Mucosa of rectum (tissue), 2 donors: Measurements from ENCODE around the gene CYP19A1.

Experiments
- H3K27ac ChIP-seq, 2 donors: one replicate each; pipeline ENCODE4 v1.7.0; 2013; ENCODE audit warnings: inconsistent platforms in 2 of 2, low read depth in 2 of 2, low read length in 2 of 2
- H3K27me3 ChIP-seq, 2 donors: one replicate each; pipeline ENCODE4 v1.7.0; 2013; ENCODE audit warnings: low read length in 2 of 2; ENCODE audit not compliant: control insufficient read depth in 2 of 2, insufficient read depth in 2 of 2
- H3K36me3 ChIP-seq, 2 donors: one replicate each; pipeline ENCODE4 v1.7.0; 2013; ENCODE audit warnings: low read length in 2 of 2; ENCODE audit not compliant: control insufficient read depth in 2 of 2, insufficient read depth in 2 of 2
- H3K4me1 ChIP-seq, 2 donors: one replicate each; pipeline ENCODE4 v1.7.0; 2013; ENCODE audit warnings: low read length in 2 of 2, mild to moderate bottlenecking in 1 of 2; ENCODE audit not compliant: control insufficient read depth in 2 of 2, insufficient read depth in 2 of 2
- H3K4me3 ChIP-seq, 2 donors: one replicate each; pipeline ENCODE4 v1.7.0; 2013; ENCODE audit warnings: low read length in 2 of 2
- H3K9ac ChIP-seq, 2 donors: one replicate each; pipeline ENCODE4 v1.7.0; 2013; ENCODE audit warnings: low read length in 2 of 2, low read depth in 1 of 2, mild to moderate bottlenecking in 1 of 2
- H3K9me3 ChIP-seq, 2 donors: one replicate each; pipeline ENCODE4 v1.7.0; 2013; ENCODE audit warnings: low read length in 2 of 2; ENCODE audit not compliant: control insufficient read depth in 2 of 2
- donor health status: healthy.
- donor health status: Normal muscosa, but diverticular disease.

Gene CYP19A1

DNA sequence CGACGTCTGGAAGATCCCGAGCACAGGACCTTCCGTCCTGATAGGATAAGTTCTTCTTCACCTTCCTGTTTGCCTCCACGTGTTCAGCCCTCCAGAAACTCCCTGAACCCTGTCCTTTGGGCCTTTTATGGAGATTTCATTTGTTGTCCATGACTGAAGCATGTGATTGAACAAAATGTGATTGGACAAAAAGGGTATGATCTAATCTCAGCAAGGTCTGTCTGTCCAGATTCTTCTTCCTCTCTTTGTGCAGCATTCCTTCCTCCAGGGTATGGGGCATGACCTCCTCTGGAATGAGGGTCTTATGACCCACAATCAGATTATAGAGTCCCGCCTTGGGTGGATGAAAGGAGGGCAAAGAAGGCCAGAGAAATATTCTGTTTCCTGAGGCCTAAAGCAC, at the start of gene CYP19A1:
CYP19A1 (minus strand) TSS at position 101 of the 400 bp plus-strand sequence. CDS start 95,684 bp downstream, outside the sequence.
- Histone ChIP-seq H3K27ac (no peak within 1 kb of the TSS), H3K4me3 (no peak within 1 kb of the TSS), H3K9me3 (no peaks in the 10 kb centered on the region), H3K9ac (no peak within 1 kb of the TSS), H3K36me3 (no peaks in the 10 kb centered on the region), H3K27me3 (peaks cover 0 to 9% of the 10 kb centered on the region in 2 donors), H3K4me1 (peaks cover 22 to 30% of the 10 kb centered on the region in 2 donors)

DNA sequence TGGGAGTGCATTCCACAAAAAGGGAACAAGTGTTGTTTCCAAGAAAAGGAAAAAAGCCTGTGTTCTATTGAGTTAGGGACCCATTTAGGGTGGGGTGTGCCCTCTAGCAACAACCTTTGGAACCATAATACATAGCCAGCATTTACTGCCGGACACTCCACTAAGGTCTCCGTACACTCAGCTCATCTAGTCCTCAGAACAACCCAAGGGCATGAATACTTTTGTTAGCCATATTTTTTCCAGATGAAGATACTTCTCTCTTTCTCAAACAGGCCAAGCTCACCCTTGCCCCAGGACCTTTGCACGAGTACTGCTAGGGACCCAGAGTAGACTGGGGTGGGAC, 49.3 kb upstream of the CYP19A1 start:
- H3K27me3 ChIP-seq, result no peaks in the 10 kb centered on the region
- no peaks in the 10 kb centered on the region for H3K36me3 ChIP-seq
- H3K9ac ChIP-seq, result no peak overlapping the region
- no peak overlapping the region for H3K27ac ChIP-seq
- no peaks in the 10 kb centered on the region for H3K9me3 ChIP-seq
- H3K4me3 ChIP-seq, result peak overlapping the region in 1 of 2 donors; percentile 20
- H3K4me1 ChIP-seq, result peaks cover 0 to 5% of the 10 kb centered on the region in 2 donors

DNA sequence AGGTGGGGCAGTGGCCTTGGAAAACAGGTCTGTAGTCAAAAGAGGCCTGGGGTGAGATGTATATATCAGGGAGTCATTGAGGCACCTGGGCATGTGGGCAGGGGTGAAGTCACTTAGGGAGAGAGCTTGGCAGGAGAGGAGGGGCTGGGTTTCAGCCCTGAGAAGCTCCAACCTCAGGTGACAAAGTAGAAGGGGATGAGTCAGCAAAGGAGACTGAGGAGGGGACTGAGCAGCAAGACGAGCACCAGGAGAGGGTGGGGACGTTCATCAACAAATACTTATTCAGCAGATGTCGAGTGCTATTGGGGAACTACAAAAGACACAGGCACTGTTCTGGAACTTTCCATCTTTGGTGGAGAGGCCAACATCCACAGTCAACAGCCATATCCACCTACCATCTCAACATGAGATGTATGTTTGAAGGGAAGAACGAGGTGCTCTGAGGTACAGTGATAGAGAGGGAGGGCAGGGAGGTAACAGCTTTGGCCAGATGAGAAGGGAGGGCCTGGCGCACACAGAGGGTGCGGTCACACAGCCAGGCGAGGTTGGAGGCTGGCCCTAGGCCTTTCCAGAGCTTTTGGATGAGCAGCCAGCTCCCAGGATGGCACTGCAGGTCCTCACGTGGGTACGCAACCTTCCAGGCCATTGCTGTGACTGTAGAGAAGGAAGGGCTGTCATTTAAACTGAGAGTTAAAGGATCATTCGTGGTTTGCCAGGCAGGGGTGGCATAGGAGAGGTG, 48.7 kb upstream of the CYP19A1 start:
- Histone ChIP-seq H3K4me3 (no peak overlapping the region), H3K36me3 (no peaks in the 10 kb centered on the region), H3K9ac (no peak overlapping the region), H3K27me3 (no peaks in the 10 kb centered on the region), H3K4me1 (peaks cover 0 to 5% of the 10 kb centered on the region in 2 donors), H3K9me3 (no peaks in the 10 kb centered on the region), H3K27ac (no peak overlapping the region)

DNA sequence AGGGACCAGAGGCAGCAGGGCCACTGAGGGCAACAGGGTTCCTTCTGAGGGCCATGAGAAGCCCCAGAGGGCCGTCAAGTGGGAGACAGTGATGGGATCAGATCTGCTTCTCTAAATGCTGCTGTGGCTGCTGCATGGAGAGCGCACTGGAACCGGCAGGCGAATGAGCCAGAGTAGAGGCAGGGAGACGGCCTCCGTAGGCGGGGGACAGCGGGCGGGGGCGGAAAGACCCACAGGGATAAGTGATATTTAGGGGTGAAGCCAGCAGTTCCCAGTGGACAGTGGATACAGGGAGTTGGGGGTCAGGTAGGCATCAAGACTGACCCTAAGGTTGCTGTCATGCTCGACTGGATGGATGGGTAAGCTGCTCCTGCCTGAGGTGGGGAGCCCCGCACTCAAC, 48.1 kb upstream of the CYP19A1 start:
- H3K9me3 ChIP-seq, result no peaks in the 10 kb centered on the region
- no peak overlapping the region for H3K27ac ChIP-seq

DNA sequence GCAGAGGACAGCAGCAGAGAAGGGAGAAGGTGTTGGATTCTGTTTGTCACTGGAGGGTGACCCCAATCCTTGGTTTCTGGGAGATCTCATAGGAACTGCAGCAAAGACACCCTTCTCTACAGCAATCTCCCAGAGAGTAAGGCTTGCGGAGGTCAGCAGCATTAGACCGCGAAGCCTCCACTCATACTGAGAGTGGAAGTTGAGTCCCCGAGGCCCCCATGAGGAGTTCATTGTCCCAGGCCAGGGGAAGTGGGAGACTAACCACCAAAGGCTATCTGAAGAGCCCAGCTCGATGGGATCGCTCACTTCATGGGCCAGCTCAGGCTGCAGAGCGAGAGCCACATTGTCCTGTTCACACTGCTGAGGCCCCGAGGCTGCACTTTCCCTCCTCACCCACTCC, 47.6 kb upstream of the CYP19A1 start:
- H3K27ac ChIP-seq, result no peak overlapping the region
- H3K27me3 ChIP-seq, result no peaks in the 10 kb centered on the region

More for the DNA sequence above, 48.1 kb upstream of the CYP19A1 start:
- Histone ChIP-seq H3K36me3 (no peaks in the 10 kb centered on the region), H3K9ac (no peak overlapping the region), H3K4me3 (no peak overlapping the region), H3K4me1 (peaks cover 0 to 5% of the 10 kb centered on the region in 2 donors), H3K27me3 (no peaks in the 10 kb centered on the region)

DNA sequence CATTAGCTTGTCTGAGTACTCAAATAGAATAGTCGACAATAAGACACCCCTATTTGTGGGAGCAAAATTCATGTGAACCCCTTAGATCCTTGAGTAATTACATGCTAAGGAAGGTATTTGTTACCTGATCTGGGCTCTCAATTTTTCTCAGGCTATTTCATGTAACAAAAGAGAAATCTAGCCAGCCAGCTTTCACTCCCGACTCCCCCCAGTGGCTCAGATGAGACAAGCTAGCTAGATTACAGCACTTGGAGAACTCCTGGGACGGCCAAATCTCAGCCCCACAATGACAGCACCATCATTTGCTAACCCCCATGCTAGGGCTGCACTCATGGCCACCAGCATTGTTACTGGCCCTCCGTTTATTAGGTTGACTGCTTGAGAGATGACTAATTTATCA, 44.4 kb upstream of the CYP19A1 start:
- no peaks in the 10 kb centered on the region for H3K27me3 ChIP-seq
- peaks cover 0 to 3% of the 10 kb centered on the region in 2 donors for H3K4me1 ChIP-seq
- H3K36me3 ChIP-seq, result no peaks in the 10 kb centered on the region
- no peaks in the 10 kb centered on the region for H3K9me3 ChIP-seq
- no peak overlapping the region for H3K27ac ChIP-seq
- no peak overlapping the region for H3K9ac ChIP-seq
- H3K4me3 ChIP-seq, result no peak overlapping the region

More for the DNA sequence above, 47.6 kb upstream of the CYP19A1 start:
- no peaks in the 10 kb centered on the region for H3K9me3 ChIP-seq
- peaks cover 0 to 5% of the 10 kb centered on the region in 2 donors for H3K4me1 ChIP-seq
- H3K36me3 ChIP-seq, result no peaks in the 10 kb centered on the region
- H3K4me3 ChIP-seq, result no peak overlapping the region
- H3K9ac ChIP-seq, result no peak overlapping the region

DNA sequence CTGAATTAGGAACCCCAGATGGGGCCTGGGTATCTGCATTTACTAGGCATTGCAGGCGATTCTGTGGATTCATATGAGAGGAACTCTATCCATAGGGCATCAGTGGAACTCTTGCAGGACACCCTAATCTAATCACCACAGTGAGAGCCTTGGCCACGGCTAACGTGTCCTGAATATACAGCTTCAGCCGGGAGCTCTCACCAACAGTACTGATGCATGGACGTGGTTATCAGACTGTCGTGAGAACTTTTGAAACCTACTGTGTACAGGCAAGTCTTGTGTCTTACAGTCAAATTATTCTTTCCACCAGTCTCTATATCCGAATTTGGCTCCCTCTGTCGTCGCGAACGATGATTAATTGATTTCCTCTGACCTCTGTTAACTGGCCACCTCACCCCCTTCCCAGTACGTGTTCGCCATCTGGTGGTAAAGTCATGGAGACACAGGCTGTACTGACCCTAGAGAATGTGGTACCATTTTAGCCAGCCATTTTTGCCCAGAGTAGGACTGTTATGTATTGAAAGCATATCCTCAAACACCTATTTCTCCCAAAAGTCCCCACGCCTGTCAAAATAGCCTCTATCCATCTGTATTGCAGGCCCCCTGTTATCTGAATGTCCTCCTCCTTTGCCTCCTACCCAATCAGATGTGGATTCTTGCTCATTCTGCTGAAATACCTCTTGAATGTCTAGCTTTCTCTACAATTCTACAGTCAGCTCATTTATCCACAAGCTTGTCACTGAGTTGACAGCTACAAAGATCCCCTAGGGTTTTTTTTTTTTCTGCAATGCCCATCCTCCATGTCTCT, 42.8 kb upstream of the CYP19A1 start:
- H3K9me3 ChIP-seq, result no peaks in the 10 kb centered on the region
- no peak overlapping the region for H3K4me3 ChIP-seq
- H3K27ac ChIP-seq, result no peak overlapping the region
- H3K36me3 ChIP-seq, result no peaks in the 10 kb centered on the region
- H3K27me3 ChIP-seq, result no peaks in the 10 kb centered on the region
- H3K4me1 ChIP-seq, result no peaks in the 10 kb centered on the region
- no peak overlapping the region for H3K9ac ChIP-seq

DNA sequence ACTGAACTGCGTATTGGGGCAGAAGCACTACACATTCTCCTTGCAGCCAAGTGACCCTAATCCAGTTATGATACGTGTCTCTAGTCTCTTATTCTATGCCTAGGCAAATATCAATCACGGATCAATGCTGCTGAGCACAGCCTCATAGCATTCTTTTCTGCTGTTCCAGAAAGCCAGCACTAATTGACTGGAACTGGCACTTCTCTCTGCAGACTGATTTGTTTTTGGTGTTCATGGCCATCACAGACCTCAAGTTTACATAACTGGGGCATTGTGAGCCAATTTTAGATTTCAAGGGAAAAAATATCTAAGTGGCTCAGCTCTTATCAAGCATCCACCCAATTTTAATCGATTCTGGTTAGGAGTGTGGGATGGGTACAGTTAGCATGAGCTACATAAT, 41.0 kb upstream of the CYP19A1 start:
- Histone ChIP-seq H3K4me3 (no peak overlapping the region), H3K9me3 (no peaks in the 10 kb centered on the region), H3K27me3 (no peaks in the 10 kb centered on the region), H3K36me3 (no peaks in the 10 kb centered on the region), H3K4me1 (no peaks in the 10 kb centered on the region), H3K9ac (no peak overlapping the region), H3K27ac (no peak overlapping the region)

DNA sequence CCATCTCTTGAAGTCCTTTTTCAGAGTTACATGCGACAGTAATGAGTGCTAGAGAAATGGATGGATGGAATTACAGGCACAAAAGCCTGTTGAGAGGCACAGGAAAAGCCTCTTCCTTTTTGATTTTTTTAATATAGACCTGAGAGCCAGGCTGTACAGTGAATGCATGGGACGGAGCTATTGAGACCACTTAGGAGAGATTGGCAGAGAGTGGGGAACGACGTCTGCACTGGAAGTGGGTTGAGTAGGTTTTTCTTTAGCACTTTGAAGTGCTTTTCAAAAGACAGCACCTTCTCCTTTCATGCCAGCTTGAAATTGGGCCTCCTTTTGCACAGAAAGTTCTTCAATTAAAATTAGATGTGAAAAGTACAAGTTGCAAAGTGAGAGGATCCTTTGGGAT, 40.0 kb upstream of the CYP19A1 start:
- H3K4me1 ChIP-seq, result no peaks in the 10 kb centered on the region
- no peaks in the 10 kb centered on the region for H3K36me3 ChIP-seq
- H3K27ac ChIP-seq, result no peak overlapping the region
- no peaks in the 10 kb centered on the region for H3K9me3 ChIP-seq
- H3K4me3 ChIP-seq, result no peak overlapping the region
- H3K9ac ChIP-seq, result no peak overlapping the region
- no peaks in the 10 kb centered on the region for H3K27me3 ChIP-seq

DNA sequence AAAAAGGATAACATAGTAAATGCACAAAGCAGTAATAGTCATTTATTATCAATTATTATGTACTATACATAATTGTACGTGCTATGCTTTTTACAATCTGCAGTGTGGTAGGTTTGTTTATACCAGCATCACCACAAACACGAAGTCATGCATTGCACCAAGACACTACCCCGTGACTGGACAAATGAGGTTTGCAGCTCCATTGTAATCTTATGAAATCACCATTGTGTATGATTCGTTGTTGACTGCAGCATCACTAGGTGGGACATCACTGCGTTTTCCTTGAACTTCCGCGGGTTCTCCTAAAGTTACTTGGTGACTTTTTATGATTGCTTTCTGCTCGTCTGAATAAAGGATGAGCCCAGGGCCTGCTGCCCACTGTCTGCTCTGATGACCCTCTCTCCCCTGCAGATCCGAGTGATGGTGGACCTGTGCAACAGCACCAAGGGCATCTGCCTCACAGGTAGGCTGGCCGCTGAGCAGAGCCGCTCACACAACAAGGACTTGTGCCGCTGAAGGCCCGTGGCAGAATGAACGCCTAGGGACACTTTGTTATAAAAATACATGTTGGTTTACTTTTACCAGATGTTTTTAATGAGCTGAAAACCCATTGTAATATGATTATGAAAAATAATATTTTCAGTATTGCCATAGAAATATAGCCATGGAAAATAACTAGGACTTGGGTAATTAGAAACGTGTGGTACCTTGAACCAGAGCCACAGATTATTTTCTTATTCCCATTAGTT, 38.8 kb upstream of the CYP19A1 start:
- Histone ChIP-seq H3K27me3 (no peaks in the 10 kb centered on the region), H3K36me3 (no peaks in the 10 kb centered on the region), H3K9ac (no peak overlapping the region), H3K4me1 (no peaks in the 10 kb centered on the region), H3K4me3 (no peak overlapping the region), H3K27ac (no peak overlapping the region), H3K9me3 (no peaks in the 10 kb centered on the region)
